GM21360 (cell line): ENCODE measurements around the gene UBAP2.

Experiments used
- ATAC-seq: cut with Tn5 transposase; IDR thresholded peaks from one replicate; pipeline ENCODE4 v1.9.1; 2021; ENCODE audit warnings: mild to moderate bottlenecking, moderate library complexity; ENCODE audit not compliant: unreplicated experiment

The UBAP2 gene

GRCh38 chr9:33880211-33881089 lies 168.2 kb downstream of the UBAP2 start:
- no peak for ATAC-seq

- no peak for ATAC-seq
Observed at GRCh38 chr9:33878691-33879366, 169.9 kb downstream of the UBAP2 start.

- ATAC-seq, result no peak
Observed at GRCh38 chr9:33877727-33878489, 170.8 kb downstream of the UBAP2 start.
